Right lobe of liver (tissue), 4 donors: ENCODE measurements around the gene KCNMA1.

Source experiments
- POLR2A ChIP-seq: fragments of 450-650 bp; IDR thresholded peaks from one replicate; pipeline ENCODE4 v1.6.1; 2017; ENCODE audit warnings: antibody characterized with exemption, mild to moderate bottlenecking
- TF ChIP-seq, protein P1 (sequence below), 4 donors: fragments of 200-600 bp in 3 of 4; fragments of 450-650 bp in 1 of 4; IDR thresholded peaks; one replicate each; pipeline versions ENCODE4 v1.5.1 to v1.8.0; 2016 to 2022; ENCODE audit warnings: antibody characterized with exemption in 4 of 4, mild to moderate bottlenecking in 2 of 4
- donor health status: DM: no; HTN: no; CAD: no.
- donor health status: DM: no; HTN: no; CAD: no.
- donor health status: DM: no; HTN: yes; CAD: no.

DNA sequence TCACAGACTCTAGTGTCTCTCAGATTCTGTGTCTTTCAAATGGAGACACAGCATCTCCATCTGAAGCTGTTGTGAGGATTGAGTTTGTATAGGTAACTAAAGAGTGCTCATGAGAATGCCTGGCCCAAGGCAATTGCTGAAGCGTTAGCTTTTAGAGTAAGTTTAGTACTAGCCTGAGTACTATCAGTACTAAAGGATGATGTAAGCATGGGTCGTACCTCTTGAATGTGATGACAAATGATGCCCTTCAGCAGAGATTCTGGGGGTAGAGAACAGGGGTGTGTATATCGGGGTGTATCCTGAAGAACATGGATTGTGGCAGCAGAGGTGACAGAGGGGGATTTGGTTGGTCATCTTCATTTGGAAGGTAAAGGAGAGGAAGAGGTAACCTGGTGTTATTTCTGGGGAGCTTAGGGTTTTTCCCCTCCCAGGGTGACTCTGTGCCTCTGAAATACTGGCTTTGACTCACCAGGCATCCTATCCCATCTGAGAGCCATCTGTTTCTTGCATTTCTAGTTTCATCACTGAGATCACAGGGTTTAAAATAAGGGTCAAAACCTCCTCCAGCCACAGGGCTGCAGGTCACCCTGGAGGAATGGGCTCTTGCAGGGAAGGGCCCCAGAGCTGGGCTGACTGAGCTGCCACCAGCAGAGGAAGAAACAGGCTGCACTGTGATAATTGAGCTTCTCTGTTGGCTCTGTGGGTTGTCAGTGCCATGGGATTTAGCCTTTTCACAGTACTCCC lies 756.0 kb downstream of the KCNMA1 start:
- TF ChIP-seq, protein P1, sequence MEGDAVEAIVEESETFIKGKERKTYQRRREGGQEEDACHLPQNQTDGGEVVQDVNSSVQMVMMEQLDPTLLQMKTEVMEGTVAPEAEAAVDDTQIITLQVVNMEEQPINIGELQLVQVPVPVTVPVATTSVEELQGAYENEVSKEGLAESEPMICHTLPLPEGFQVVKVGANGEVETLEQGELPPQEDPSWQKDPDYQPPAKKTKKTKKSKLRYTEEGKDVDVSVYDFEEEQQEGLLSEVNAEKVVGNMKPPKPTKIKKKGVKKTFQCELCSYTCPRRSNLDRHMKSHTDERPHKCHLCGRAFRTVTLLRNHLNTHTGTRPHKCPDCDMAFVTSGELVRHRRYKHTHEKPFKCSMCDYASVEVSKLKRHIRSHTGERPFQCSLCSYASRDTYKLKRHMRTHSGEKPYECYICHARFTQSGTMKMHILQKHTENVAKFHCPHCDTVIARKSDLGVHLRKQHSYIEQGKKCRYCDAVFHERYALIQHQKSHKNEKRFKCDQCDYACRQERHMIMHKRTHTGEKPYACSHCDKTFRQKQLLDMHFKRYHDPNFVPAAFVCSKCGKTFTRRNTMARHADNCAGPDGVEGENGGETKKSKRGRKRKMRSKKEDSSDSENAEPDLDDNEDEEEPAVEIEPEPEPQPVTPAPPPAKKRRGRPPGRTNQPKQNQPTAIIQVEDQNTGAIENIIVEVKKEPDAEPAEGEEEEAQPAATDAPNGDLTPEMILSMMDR (IDR thresholded peaks at IDR 0.05), result no peak
- TF ChIP-seq POLR2A, result no peak
